HL-60 (cell line): ENCODE results near the gene COL2A1.

Experiments used
- CTCF ChIP-seq: IDR thresholded peaks from one replicate; pipeline ENCODE4 v1.5.1; 2011; ENCODE audit warnings: low read length, control low read depth, inconsistent platforms; ENCODE audit not compliant: insufficient read depth
- POLR2AphosphoS5 ChIP-seq: IDR thresholded peaks from 2 replicates; pipeline ENCODE4 v1.6.1; 2012; ENCODE audit warnings: low read depth
- SPI1 ChIP-seq: IDR thresholded peaks from 2 replicates; pipeline ENCODE4 v1.6.1; 2012; ENCODE audit warnings: low read depth, mild to moderate bottlenecking, borderline replicate concordance

DNA sequence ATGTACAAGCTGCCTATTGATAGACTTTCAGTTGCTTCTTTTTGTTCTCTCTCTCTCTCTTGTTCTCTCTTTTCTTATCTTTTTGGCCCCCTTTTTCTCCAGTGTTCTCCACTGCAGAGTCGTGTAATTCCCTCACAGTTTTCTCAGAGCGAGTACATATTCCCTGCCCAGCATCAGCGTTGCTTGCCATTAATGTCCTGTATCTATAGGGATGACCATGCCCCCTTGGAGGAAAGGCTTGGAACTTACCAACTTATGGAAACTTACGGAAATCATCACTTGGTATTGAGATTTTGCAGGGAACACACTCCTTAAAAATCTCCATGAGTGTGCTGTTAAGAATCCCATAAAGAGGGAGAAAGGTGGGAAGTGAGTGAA lies 14.3 kb upstream of the COL2A1 start:
- TF ChIP-seq CTCF = no peak
- TF ChIP-seq POLR2AphosphoS5 = no peak
- no peak for TF ChIP-seq SPI1
